OCI-M2 (cell line): ENCODE measurements around the gene DISC1.
"Not testable (repeated sequence)": the region's sequence is repeated elsewhere in the genome, so short reads cannot be mapped to it uniquely, and the experiment has no call there.

ENCODE experiments used
- DNase-seq: peaks from one replicate; lab custom pipeline; 2025; ENCODE audit not compliant: unreplicated experiment; lab: John Stamatoyannopoulos, UW

The DISC1 gene

GRCh38 chr1:231763456-231763855 is 136.9 kb downstream of the DISC1 start:
- no peak for DNase-seq

- DNase-seq = not testable (repeated sequence)
Observed at GRCh38 chr1:231765825-231766224, 139.2 kb downstream of the DISC1 start.

GRCh38 chr1:231767471-231767870 is 140.9 kb downstream of the DISC1 start:
- no peak for DNase-seq

GRCh38 chr1:231768416-231768815 is 141.8 kb downstream of the DISC1 start:
- no peak for DNase-seq

- DNase-seq = no peak
Observed at GRCh38 chr1:231770506-231771175, 144.1 kb downstream of the DISC1 start.

- no peak for DNase-seq
Observed at GRCh38 chr1:231774719-231775335, 148.2 kb downstream of the DISC1 start.

- no peak for DNase-seq
Observed at GRCh38 chr1:231776010-231776756, 149.6 kb downstream of the DISC1 start.

GRCh38 chr1:231776757-231777062 is 150.1 kb downstream of the DISC1 start:
- no peak for DNase-seq

GRCh38 chr1:231778009-231778719 is 151.6 kb downstream of the DISC1 start:
- no peak for DNase-seq

- no peak for DNase-seq
Observed at GRCh38 chr1:231779081-231779480, 152.5 kb downstream of the DISC1 start.

GRCh38 chr1:231781892-231782291 is 155.3 kb downstream of the DISC1 start:
- no peak for DNase-seq

- DNase-seq = not testable (repeated sequence)
Observed at GRCh38 chr1:231785073-231785472, 158.5 kb downstream of the DISC1 start.

- no peak for DNase-seq
Observed at GRCh38 chr1:231786126-231786525, 159.5 kb downstream of the DISC1 start.

GRCh38 chr1:231792634-231793033 is 166.0 kb downstream of the DISC1 start:
- no peak for DNase-seq

- no peak for DNase-seq
Observed at GRCh38 chr1:231793893-231794292, 167.3 kb downstream of the DISC1 start.

- DNase-seq = no peak
Observed at GRCh38 chr1:231796141-231796540, 169.6 kb downstream of the DISC1 start.

GRCh38 chr1:231799363-231799986 is 172.9 kb downstream of the DISC1 start:
- DNase-seq = no peak

GRCh38 chr1:231800108-231800507 is 173.5 kb downstream of the DISC1 start:
- no peak for DNase-seq

GRCh38 chr1:231801042-231801585 is 174.5 kb downstream of the DISC1 start:
- no peak for DNase-seq

- no peak for DNase-seq
Observed at GRCh38 chr1:231803353-231803752, 176.8 kb downstream of the DISC1 start.
